Measurements from ENCODE around the gene DLX3.

DNA sequence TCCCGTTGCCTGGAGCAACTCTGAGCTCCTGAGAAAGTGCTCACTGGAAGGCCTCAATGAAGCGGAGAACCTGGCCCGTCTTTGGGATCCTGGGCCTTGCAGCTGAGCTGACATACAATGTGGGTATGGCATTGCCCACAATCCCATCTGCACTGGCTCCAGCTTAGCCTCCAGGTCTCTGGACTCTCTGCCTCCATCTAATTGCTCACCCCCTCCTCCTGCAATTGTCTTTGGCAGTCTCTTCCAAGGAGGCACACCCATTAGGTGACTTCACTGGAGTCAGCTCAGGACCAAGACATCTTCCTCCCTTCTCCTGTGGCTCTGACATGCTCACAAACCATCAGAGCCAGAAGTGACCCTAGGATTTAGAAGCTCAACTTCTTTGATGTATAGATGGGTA is 24.5 kb downstream of the DLX3 start:
- TF ChIP-seq, protein P1, sequence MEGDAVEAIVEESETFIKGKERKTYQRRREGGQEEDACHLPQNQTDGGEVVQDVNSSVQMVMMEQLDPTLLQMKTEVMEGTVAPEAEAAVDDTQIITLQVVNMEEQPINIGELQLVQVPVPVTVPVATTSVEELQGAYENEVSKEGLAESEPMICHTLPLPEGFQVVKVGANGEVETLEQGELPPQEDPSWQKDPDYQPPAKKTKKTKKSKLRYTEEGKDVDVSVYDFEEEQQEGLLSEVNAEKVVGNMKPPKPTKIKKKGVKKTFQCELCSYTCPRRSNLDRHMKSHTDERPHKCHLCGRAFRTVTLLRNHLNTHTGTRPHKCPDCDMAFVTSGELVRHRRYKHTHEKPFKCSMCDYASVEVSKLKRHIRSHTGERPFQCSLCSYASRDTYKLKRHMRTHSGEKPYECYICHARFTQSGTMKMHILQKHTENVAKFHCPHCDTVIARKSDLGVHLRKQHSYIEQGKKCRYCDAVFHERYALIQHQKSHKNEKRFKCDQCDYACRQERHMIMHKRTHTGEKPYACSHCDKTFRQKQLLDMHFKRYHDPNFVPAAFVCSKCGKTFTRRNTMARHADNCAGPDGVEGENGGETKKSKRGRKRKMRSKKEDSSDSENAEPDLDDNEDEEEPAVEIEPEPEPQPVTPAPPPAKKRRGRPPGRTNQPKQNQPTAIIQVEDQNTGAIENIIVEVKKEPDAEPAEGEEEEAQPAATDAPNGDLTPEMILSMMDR (IDR thresholded peaks at IDR 0.05; ENCODE audit: insufficient read depth, low read length, poor library complexity, severe bottlenecking), result no peak
- TF ChIP-seq EZH2phosphoT487 (conservative IDR thresholded peaks at IDR 0.05; ENCODE audit: low read length), result no peak

Measured in SU-DHL-6 (cell line).